GM12872 (cell line): Measurements from ENCODE around the gene MCUR1.

Experiments used
- CTCF ChIP-seq: IDR thresholded peaks from 3 replicates; pipeline ENCODE4 v1.5.1; 2011; ENCODE audit warnings: low read depth, mild to moderate bottlenecking, low read length, moderate library complexity; ENCODE audit not compliant: insufficient read depth

MCUR1 gene

GRCh38 chr6:13832778-13833177 lies 18.4 kb upstream of the MCUR1 start:
- TF ChIP-seq CTCF = no peak

- TF ChIP-seq CTCF = no peak
Measured at GRCh38 chr6:13831615-13832014, 17.3 kb upstream of the MCUR1 start.

- TF ChIP-seq CTCF = no peak
Measured at GRCh38 chr6:13830803-13831202, 16.4 kb upstream of the MCUR1 start.

- TF ChIP-seq CTCF = no peak
Measured at GRCh38 chr6:13827032-13827431, 12.7 kb upstream of the MCUR1 start.

GRCh38 chr6:13825871-13826270 lies 11.5 kb upstream of the MCUR1 start:
- TF ChIP-seq CTCF = no peak

GRCh38 chr6:13818341-13818740 lies 4.0 kb upstream of the MCUR1 start:
- TF ChIP-seq CTCF = no peak

- TF ChIP-seq CTCF = no peak
Measured at GRCh38 chr6:13814938-13815575, 700 bp upstream of the MCUR1 start.
